Measurements from ENCODE around the gene APCDD1L.

Gene APCDD1L

DNA sequence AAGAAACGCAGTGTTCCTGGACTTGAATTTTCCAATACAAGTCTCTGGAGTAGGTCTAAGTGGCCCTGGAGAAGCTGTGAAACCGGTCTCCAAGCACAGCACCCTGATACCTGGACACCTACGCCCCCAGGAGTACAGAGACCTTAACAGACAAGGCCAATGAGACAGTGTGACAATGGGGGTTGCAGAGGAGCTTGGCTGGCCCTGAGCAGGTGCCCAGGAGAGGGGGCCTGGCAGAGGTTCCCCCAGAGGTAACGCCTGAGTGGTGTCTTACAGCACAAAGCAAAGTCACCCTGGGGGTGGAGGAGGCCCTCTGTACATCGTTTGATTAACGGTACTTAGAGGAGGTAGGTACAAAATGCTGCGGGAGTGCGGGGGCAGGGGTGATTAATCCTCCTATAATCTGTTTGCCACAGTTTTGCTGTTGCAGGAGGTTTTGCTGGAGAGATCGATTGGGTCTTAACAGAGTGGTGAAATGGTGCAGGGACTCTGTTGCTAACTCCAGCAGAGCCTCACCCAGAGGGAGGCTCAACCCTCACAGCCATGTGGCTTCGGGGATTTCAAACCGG, 37.3 kb upstream of the APCDD1L start:
- no peak overlapping the region for H3K27ac ChIP-seq (replicated peaks)
- H3K4me3 ChIP-seq (replicated peaks; ENCODE audit: insufficient read depth, low read length): no peak overlapping the region
- DNase-seq (ENCODE audit: low read depth in 1 of 2, low spot score in 1 of 2): no peak
- TF ChIP-seq GABPA (IDR thresholded peaks at IDR 0.05; ENCODE audit: low read depth) (no peak), SPI1 (IDR thresholded peaks at IDR 0.05; ENCODE audit: borderline replicate concordance, low read depth) (no peak), POLR2AphosphoS5 (IDR thresholded peaks at IDR 0.05; ENCODE audit: low read depth) (no peak)
- TF ChIP-seq, protein P1, sequence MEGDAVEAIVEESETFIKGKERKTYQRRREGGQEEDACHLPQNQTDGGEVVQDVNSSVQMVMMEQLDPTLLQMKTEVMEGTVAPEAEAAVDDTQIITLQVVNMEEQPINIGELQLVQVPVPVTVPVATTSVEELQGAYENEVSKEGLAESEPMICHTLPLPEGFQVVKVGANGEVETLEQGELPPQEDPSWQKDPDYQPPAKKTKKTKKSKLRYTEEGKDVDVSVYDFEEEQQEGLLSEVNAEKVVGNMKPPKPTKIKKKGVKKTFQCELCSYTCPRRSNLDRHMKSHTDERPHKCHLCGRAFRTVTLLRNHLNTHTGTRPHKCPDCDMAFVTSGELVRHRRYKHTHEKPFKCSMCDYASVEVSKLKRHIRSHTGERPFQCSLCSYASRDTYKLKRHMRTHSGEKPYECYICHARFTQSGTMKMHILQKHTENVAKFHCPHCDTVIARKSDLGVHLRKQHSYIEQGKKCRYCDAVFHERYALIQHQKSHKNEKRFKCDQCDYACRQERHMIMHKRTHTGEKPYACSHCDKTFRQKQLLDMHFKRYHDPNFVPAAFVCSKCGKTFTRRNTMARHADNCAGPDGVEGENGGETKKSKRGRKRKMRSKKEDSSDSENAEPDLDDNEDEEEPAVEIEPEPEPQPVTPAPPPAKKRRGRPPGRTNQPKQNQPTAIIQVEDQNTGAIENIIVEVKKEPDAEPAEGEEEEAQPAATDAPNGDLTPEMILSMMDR (IDR thresholded peaks at IDR 0.05; ENCODE audit: insufficient read depth, low read length): no peak
- TF ChIP-seq, protein P2, sequence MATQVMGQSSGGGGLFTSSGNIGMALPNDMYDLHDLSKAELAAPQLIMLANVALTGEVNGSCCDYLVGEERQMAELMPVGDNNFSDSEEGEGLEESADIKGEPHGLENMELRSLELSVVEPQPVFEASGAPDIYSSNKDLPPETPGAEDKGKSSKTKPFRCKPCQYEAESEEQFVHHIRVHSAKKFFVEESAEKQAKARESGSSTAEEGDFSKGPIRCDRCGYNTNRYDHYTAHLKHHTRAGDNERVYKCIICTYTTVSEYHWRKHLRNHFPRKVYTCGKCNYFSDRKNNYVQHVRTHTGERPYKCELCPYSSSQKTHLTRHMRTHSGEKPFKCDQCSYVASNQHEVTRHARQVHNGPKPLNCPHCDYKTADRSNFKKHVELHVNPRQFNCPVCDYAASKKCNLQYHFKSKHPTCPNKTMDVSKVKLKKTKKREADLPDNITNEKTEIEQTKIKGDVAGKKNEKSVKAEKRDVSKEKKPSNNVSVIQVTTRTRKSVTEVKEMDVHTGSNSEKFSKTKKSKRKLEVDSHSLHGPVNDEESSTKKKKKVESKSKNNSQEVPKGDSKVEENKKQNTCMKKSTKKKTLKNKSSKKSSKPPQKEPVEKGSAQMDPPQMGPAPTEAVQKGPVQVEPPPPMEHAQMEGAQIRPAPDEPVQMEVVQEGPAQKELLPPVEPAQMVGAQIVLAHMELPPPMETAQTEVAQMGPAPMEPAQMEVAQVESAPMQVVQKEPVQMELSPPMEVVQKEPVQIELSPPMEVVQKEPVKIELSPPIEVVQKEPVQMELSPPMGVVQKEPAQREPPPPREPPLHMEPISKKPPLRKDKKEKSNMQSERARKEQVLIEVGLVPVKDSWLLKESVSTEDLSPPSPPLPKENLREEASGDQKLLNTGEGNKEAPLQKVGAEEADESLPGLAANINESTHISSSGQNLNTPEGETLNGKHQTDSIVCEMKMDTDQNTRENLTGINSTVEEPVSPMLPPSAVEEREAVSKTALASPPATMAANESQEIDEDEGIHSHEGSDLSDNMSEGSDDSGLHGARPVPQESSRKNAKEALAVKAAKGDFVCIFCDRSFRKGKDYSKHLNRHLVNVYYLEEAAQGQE (IDR thresholded peaks at IDR 0.05; ENCODE audit: insufficient replicate concordance, low read depth): no peak
- H3K27me3 ChIP-seq (ENCODE audit: insufficient read depth, poor library complexity, severe bottlenecking): no peaks in the 10 kb centered on the region

DNA sequence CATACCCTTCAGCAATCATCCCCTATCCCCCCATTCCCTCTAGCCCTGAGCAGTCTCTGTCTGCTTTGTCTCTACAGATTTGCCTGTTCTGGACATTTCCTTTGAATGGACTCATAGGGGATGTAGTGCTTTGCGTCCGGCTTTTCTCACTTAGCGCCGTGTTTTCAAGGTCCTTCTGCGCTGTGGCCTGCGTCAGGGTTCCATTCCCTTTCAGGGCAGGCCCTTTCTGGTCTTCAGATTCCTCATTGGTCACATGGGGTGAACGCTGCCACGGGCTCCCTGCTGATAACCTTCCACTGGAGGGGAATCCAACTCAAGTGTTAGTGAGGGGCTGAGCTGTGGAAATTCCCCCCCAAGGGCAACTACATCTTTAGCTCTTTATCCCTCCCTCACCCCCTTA, 36.4 kb upstream of the APCDD1L start:
- Histone ChIP-seq H3K27ac (replicated peaks) (no peak overlapping the region), H3K4me3 (replicated peaks; ENCODE audit: insufficient read depth, low read length) (no peak overlapping the region), H3K27me3 (ENCODE audit: insufficient read depth, poor library complexity, severe bottlenecking) (no peaks in the 10 kb centered on the region)
- DNase-seq (ENCODE audit: low read depth in 1 of 2, low spot score in 1 of 2): no peak
- TF ChIP-seq, protein P2 (IDR thresholded peaks at IDR 0.05; ENCODE audit: insufficient replicate concordance, low read depth): no peak
- no peak for TF ChIP-seq POLR2AphosphoS5 (IDR thresholded peaks at IDR 0.05; ENCODE audit: low read depth)
- no peak for TF ChIP-seq SPI1 (IDR thresholded peaks at IDR 0.05; ENCODE audit: borderline replicate concordance, low read depth)
- TF ChIP-seq, protein P1 (IDR thresholded peaks at IDR 0.05; ENCODE audit: insufficient read depth, low read length): no peak

DNA sequence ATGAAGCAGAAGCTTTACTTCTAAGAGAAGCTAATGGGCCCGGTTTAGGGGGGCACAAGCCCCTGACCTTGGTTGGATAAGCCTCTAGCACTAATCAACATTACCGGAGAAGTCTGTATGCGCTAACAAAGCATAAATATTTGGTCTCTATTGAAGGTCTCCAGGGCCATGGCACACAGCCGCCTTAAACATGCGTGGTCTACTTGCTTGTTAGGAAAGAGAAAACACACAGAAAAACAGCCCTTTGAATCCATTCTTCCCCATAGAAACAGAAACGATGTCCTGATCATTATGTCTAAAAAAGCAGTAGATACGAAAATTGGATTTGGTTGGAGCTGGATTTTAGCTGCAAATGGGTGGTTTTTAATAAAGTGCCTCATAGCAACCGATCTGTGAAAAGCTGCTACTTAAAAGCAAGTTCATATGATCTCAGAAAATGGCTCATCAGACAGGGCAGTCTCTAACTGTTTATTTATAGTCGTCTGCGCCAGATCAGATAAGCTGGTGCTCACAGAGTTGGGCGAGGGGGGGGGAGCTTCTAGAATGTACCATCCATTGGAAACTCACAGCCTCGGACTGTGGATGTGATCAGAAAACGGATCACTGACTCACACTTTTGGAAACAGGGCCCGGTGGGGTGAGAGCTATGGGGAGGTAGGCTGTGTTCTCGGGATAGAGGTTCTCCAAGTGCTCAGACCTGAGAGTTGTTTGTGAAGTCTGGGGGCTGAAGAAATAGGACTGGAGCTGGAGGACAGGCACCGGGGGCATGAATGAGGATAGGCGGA, 35.3 kb upstream of the APCDD1L start:
- no peak for DNase-seq (ENCODE audit: low read depth in 1 of 2, low spot score in 1 of 2)
- Histone ChIP-seq H3K4me3 (replicated peaks; ENCODE audit: insufficient read depth, low read length) (no peak overlapping the region), H3K27me3 (ENCODE audit: insufficient read depth, poor library complexity, severe bottlenecking) (peaks cover 3% of the 10 kb centered on the region), H3K27ac (replicated peaks) (no peak overlapping the region)
- TF ChIP-seq, protein P2 (IDR thresholded peaks at IDR 0.05; ENCODE audit: insufficient replicate concordance, low read depth): no peak
- TF ChIP-seq GABPA (IDR thresholded peaks at IDR 0.05; ENCODE audit: low read depth): no peak
- TF ChIP-seq POLR2AphosphoS5 (IDR thresholded peaks at IDR 0.05; ENCODE audit: low read depth): no peak
- TF ChIP-seq SPI1 (IDR thresholded peaks at IDR 0.05; ENCODE audit: borderline replicate concordance, low read depth): no peak
- TF ChIP-seq, protein P1 (IDR thresholded peaks at IDR 0.05; ENCODE audit: insufficient read depth, low read length): no peak

Data from HL-60 (cell line).